Dermis microvascular lymphatic vessel endothelial cell (primary cell): ENCODE data around the gene ERC1. TPM values are rescaled to one million over a fixed set of nuclear protein-coding genes. Genes with fewer than 3 reads are reported as not detected.
"Not testable (repeated sequence)": the region's sequence is repeated elsewhere in the genome, so short reads cannot be mapped to it uniquely, and the experiment has no call there.

Experiments
- DNase-seq, 2 donors: peaks; one replicate each; pipeline versions ENCODE4 v3.0.0 to v3.0.0-alpha.2; 2010; ENCODE audit warnings: low read depth in 2 of 2
- total RNA-seq: library from RNA; depleted of rRNA; stranded (reverse); fragments of >200 nt; gene quantifications from 2 replicates; pipeline ENCODE4 v1.2.1, GENCODE V29; 2014

The ERC1 gene
- total RNA-seq, 1 donor from 2014 or later: 18.4 TPM

GRCh38 chr12:1022032-1022970 is 31.3 kb downstream of the ERC1 start:
- DNase-seq: no peak

- no peak for DNase-seq
Observed at GRCh38 chr12:1030779-1031178, 39.8 kb downstream of the ERC1 start.

DNA sequence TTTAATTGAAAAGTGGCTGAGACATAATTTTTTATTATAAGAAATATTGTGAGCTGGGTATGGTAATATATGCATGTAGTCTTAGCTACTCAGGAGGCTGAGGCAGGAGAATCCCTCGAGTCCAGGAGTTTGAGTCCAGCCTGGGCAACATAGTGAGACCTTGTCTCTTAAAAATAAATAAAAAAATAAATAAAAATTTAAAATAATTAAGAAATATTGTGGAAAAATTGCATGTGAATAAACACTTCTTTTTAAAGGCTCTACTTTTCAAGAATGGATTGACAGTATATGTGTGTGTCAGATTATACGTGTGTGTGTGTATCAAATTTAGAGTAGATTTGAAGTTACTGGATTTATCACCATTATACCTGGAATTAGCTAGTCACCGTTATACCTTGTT is 43.2 kb downstream of the ERC1 start:
- DNase-seq: no peak

DNA sequence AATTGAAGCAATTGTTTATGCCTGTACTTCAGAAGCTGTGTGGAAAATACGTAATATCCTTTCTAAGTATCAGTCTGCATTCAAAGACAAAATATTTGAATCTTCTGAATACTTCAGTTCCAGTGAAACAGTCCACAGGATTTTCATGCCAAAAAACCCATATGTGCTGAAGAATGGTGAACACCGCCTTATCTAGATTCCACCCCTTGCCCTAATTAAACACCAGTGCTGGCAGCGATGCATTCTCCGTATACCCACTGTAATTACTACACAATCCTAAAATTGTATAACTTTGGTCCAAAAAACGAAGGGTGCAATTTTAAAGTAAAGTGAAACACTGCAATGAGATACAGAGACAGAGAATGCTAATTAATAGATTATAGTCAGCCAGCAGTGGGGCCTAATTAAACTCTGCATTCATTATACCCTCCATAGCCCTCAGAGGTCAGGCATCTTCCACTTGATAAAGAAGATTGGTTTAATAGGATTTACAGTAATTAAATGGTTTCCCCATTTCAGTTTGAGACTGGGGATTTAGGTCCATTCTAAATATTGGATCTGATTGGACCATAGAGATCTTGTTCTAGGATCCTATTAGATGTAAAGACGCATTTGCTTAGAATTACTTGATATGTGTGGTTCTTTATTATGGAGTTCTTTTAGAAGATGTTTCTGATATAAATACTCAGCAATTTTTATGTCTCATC is 43.9 kb downstream of the ERC1 start:
- DNase-seq: no peak

- DNase-seq: no peak
Observed at GRCh38 chr12:1041478-1041877, 50.5 kb downstream of the ERC1 start.

DNA sequence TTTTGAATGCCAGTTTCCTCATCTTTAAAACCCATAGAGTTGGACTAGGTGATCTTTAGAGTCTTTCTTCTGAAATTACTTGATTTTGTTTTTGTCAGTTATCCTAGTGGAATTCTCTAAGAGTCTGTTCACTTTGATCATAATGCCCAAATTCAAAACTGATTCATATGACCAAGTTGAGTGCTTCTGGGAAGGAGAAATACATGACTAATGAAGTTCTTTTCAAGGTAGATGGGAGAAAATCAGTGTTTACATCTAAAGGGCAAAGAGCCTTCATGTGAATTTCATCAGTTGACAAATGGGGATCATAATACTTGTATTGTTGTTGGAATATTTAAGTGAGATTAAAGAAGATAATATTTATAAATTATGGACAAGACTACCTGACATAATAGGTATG is 53.2 kb downstream of the ERC1 start:
- no peak for DNase-seq

GRCh38 chr12:1044696-1045095 is 53.7 kb downstream of the ERC1 start:
- peak; percentile 25 to 52 for DNase-seq

GRCh38 chr12:1046727-1047126 is 55.7 kb downstream of the ERC1 start:
- DNase-seq: peak; percentile 36 to 80

GRCh38 chr12:1047898-1048660 is 57.1 kb downstream of the ERC1 start:
- DNase-seq: peak; percentile 38 to 59

GRCh38 chr12:1050059-1050707 is 59.2 kb downstream of the ERC1 start:
- no peak for DNase-seq

DNA sequence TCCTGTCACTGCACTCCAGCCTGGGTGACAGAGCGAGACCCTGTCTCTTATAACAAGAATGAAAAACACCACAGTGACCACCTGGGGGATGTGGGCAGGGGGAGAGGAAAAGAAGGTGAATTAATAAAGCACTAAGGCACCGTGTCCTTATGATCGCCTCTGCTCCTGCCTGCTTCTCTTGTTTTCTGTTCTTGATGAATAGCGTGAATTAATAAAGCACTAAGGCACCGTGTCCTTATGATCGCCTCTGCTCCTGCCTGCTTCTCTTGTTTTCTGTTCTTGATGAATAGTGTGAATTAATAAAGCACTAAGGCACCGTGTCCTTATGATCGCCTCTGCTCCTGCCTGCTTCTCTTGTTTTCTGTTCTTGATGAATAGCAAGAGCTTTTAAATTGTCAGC is 60.6 kb downstream of the ERC1 start:
- DNase-seq: not testable (repeated sequence)

DNA sequence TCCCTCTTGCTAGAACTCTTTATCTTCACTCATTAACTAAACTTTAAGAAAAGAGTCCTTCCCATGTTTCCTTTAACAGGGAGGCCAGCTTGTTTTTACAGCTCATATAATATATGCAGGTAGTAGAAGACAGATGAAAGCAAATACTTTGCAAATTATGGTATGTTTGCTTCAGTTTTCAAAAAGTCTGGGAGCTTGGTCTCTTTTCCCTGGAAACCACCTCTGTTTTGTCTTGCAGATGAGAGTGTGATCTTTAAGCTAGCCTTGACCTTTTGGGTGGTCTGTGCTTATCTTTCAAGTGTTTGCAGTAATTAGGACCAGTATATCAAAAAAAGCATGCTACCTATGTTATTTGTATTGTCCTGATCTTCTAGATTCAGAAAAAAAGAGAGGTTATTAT is 62.7 kb downstream of the ERC1 start:
- no peak for DNase-seq

- DNase-seq: peak; percentile 20 to 36
Observed at GRCh38 chr12:1054117-1054870, 63.3 kb downstream of the ERC1 start.

DNA sequence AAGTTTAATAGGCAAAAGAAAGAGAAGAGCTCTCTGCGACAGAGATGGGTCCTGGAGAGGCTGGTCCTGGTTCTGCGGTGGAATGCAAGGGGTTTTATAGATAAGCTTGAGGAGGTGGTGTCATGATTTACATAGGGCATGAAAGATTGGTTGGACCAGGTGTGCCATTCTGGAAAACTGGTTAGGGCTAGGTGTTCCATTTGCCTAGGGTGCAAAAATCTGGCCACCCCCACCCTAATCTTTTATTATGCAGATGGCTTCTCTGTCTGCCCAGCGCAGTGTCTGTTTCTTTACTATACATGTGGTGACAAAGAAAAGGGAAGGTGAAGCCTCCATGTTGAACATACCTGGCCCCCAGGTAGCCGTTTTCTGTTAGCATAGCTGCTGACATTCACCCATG is 65.4 kb downstream of the ERC1 start:
- no peak for DNase-seq

DNA sequence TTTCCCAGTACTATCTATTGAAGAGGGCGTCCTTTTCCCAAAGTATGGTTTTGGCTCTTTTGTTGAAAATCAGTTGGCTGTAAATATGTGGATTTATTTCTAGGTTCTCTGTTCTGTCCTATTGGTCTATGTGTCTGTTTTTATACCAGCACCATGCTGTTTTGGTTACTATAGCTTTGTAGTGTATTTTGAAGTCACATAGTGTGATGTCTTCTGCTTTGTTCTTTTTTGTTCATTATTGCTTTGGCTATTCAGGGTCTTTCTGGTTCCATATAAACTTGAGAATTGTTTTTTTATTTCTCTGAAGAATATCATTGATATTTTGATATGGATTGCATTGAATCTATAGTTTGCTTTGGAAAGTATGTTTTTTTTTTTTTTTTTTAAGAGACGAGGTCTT is 67.4 kb downstream of the ERC1 start:
- no peak for DNase-seq

DNA sequence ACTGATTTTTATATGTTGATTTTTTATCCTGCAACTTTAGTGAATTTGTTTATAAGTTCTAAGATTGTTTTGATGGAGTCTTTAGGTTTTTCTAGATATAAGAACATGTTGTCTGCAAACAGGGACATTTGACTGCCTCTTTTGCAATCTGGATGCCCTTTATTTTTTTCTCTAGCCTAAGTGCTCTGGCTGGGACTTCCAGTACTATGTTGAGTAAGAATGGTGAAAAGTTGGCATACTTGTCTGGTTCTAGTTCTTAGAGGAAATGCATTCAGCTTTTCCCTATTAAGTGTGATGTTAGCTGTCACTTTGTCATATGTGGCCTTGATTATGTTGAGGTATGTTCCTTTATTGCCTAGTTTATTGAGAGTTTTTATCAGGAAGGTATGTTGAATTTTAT is 68.1 kb downstream of the ERC1 start:
- no peak for DNase-seq

DNA sequence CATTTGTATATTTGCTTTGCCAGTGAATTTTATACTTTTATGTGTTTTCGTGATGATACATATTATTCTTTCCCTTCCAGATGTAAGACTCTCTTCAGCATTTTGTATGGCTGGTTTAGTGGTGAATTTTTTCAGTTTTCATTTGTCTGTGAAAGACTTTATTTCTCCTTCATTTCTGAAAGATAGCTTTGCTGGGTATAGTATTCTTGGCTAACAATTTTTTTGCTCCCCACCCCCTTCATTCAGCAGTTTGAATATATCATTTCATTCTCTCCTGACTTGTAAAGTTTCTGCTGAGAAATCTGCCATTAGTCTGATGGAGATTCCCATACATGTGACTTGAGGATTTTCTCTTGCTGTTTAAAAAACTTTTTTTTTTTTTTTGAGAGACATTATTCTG is 72.8 kb downstream of the ERC1 start:
- DNase-seq: no peak

DNA sequence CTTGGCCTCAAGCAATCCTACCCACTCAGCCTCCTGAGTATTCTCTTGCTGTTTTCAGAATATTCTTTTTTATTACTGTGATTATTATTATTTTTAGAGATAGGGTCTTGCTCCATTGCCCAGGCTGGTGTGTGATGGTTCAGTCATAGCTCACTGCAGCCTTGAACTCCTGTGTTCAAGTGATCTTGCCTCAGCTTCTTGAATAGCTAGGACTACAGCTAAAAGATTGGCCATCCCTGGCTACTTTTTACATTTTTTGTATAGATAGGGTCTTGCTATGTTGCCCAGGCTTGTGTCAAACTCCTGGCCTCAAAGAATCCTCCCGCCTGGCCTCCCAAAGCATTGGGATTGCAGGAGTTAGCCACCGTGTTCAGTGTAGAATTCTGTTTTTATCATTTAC is 73.3 kb downstream of the ERC1 start:
- DNase-seq: no peak

DNA sequence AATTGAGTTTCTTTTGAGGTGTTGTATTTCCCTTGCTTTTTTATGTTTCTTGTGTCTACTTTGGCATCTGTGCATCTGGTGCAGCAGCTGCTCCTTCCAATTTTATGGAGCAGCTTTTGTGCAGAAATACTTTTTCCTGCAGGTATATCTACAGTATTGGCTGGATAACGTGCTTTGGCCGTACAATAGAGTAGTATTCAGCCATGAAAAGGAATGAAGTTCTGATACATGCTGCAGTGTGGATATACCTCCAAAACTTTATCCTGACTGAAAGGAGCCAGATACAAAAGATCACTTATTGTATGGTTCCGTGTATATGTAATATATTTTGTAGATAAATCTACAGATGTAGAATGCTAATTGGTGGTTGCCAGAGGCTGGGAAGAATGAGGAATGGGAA is 74.6 kb downstream of the ERC1 start:
- DNase-seq: no peak

DNA sequence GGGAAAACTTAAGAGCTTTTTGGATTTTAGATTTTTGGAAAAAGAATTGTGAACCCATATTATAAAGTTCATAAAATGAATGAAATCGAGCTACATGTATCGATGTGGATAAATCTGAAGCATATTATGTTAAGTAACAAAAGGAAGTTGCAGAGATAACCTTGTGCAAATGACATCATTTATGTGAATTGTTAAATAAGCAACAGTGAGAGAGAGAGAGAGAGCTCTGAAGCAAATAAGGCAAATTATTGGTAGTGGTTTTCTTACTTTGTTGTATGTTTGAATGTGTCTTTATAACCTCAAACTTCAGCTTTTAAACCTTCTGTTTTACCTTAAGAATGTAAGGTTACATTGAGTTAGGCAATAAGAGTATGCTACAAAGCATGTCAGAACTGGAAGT is 78.8 kb downstream of the ERC1 start:
- DNase-seq: no peak

GRCh38 chr12:1071182-1071581 is 80.2 kb downstream of the ERC1 start:
- no peak for DNase-seq
